Measurements from ENCODE around the gene SLC38A7. TPM values are rescaled to one million over a fixed set of nuclear protein-coding genes. Genes with fewer than 3 reads are reported as not detected.

The SLC38A7 gene
- total RNA-seq, 1 donor, result 42.3 TPM

DNA sequence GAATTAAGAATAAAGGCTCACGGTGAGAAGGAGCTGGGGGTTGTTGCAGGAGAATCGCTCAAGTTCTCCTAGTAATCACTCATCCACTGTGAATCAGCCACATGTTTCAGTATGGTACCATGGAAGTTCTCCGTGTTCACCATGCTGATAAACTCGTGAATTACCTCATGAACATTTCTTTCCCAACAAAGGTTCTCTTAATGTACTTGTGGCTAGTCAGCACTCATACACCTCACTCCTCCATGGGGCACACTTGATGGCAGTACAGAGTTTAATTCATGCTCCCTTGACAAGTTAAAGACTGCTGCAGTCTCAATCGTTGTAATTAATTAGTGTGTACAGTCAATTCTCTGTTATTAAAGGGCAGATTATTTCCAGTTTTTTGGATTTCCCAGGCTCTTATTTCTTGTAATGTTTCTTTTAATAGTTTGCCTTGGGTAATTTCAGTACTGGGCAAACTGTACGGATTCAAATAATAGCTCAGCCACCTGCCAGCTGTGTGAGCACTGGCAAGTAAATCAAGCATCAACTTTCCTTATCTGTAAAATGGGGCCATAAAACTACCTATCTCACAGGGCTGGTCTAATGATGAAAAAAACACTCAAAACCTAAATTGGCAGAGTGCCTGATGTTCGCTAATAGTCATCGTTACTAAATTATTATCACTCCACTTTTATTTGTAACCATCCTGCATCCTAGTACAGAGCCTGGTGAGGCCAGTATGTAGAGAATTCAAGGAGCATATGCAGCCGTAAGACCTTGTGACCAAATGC lies 43.4 kb upstream of the SLC38A7 start:
- H3K4me3 ChIP-seq (ENCODE audit: low read depth, low read length), result no peak overlapping the region
- DNase-seq (ENCODE audit: low read depth), result no peak
- TF ChIP-seq, protein P1, sequence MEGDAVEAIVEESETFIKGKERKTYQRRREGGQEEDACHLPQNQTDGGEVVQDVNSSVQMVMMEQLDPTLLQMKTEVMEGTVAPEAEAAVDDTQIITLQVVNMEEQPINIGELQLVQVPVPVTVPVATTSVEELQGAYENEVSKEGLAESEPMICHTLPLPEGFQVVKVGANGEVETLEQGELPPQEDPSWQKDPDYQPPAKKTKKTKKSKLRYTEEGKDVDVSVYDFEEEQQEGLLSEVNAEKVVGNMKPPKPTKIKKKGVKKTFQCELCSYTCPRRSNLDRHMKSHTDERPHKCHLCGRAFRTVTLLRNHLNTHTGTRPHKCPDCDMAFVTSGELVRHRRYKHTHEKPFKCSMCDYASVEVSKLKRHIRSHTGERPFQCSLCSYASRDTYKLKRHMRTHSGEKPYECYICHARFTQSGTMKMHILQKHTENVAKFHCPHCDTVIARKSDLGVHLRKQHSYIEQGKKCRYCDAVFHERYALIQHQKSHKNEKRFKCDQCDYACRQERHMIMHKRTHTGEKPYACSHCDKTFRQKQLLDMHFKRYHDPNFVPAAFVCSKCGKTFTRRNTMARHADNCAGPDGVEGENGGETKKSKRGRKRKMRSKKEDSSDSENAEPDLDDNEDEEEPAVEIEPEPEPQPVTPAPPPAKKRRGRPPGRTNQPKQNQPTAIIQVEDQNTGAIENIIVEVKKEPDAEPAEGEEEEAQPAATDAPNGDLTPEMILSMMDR (IDR thresholded peaks at IDR 0.05; ENCODE audit: insufficient read depth, low read depth, low read length), result no peak

DNA sequence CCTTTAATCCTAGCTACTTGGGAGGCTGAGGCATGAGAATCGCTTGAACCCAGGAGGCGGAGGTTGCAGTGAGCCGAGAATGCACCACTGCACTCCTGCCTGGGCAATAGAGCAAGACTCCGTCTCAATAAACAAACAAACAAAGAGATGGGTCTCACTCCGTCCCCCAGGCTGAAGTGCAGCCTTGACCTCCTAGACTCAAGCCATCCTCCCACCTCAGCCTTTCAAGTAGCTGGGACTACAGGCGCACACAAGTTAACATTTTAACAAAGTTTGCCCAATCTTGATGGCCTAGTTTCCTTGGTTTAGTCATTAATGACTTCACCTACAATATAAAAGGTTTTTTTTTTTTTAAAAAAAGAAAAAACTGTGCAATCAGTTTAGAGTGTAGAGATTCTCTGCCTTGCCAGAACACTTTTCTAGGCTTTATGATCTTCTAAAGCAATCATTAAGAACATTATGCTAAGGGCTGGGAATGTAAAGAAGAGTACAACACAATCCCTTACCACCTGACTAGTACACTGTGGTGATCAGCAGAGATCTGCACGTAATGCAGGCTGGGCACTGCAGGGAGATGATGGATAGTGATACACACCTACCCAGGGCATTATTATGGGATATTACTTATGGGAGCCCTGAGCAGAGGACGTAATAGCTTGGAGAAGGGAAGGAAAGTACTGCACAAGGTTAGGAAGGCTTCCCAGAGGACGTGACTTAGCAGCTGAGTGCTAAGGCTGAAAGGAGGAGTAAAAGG lies 42.6 kb upstream of the SLC38A7 start:
- no peak overlapping the region for H3K4me3 ChIP-seq (ENCODE audit: low read depth, low read length)
- TF ChIP-seq, protein P1 (IDR thresholded peaks at IDR 0.05; ENCODE audit: insufficient read depth, low read depth, low read length), result no peak
- no peak for DNase-seq (ENCODE audit: low read depth)

DNA sequence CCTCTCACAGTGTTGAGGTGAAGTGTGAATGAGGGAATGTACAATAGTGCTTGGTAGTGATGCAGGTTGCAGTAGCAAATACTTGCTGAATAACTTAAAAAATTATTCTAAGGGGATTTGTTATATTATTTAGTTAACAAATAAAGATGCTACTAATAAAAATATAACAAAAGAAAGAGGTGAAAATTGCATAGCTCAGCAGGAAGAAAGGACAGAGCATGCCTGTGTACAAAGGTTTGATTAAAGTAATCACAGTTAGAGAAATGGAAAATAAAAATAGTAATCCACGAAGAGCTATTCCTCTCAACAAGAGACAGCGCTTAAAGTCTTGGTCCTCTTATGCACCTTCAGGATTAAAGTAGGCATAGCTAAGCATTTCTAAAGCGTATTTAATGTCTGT lies 38.5 kb upstream of the SLC38A7 start:
- DNase-seq (ENCODE audit: low read depth), result no peak
- H3K4me3 ChIP-seq (ENCODE audit: low read depth, low read length), result no peak overlapping the region
- TF ChIP-seq, protein P1 (IDR thresholded peaks at IDR 0.05; ENCODE audit: insufficient read depth, low read depth, low read length), result no peak

DNA sequence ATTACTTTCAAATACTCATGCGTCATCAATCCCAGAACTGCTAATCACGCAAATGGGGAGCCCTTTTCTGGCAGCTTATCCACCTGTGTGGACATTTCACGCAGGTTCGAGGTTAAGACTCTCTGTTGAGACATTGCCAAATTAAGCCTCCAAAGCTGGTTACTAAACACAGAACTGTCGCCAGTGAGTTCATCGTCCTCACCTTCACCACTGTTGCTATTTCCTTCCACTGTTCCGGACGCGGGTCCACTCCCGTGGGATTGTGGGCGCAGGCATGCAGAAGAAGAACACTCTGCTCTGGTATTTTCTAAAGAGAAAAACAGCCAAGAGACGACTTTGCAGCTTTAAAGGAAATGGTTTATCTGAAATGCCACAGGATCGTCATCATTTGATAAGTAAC lies 33.4 kb upstream of the SLC38A7 start:
- no peak overlapping the region for H3K4me3 ChIP-seq (ENCODE audit: low read depth, low read length)
- DNase-seq (ENCODE audit: low read depth), result no peak
- TF ChIP-seq, protein P1 (IDR thresholded peaks at IDR 0.05; ENCODE audit: insufficient read depth, low read depth, low read length), result no peak

DNA sequence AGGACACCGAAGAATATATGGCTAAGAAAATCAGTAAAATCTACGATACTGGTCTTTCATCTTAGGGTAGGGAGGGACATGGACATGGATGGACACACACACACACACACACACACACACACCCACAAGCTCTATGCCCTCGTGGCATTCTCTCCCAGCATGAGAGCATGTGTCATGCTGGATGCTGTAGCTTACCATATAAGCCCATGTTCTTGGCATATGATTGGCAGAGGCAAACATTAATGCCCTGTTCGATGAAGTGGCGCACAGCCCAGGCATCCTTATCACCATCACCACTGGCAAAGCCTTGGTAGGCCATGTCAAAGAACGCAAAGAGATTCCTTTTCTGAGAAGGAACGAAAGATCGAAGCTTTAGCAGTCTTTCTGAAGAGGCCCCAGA lies 31.9 kb upstream of the SLC38A7 start:
- no peak overlapping the region for H3K4me3 ChIP-seq (ENCODE audit: low read depth, low read length)
- no peak for DNase-seq (ENCODE audit: low read depth)
- TF ChIP-seq, protein P1 (IDR thresholded peaks at IDR 0.05; ENCODE audit: insufficient read depth, low read depth, low read length), result no peak

DNA sequence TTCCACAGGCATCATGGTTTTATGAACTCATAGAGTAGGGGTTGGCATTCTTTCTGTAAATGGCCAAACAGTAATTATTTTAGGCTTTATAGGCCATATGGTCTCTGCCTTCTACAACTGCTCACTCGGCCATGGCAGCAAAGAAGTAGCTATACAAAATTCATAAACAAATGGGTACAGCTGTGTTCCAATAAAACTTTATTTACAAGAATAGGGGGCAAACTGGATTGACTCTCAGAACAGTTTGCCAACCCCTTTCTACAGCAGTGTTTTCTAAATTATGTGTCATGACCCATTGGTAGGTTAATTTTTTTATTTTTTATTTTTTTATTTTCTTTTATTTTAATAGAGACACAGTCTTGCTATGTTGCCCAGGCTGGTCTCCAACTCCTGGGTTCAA lies 29.2 kb upstream of the SLC38A7 start:
- TF ChIP-seq, protein P1 (IDR thresholded peaks at IDR 0.05; ENCODE audit: insufficient read depth, low read depth, low read length), result no peak
- DNase-seq (ENCODE audit: low read depth), result no peak
- no peak overlapping the region for H3K4me3 ChIP-seq (ENCODE audit: low read depth, low read length)

Measured in fibroblast of villous mesenchyme (primary cell).